C4-2B (cell line): ENCODE results near the gene CLEC2A.

Experiments
- ZFX ChIP-seq: fragments of 450-650 bp; IDR thresholded peaks from 2 replicates; pipeline ENCODE4 v1.6.1; 2017
- TF ChIP-seq, protein P1 (sequence below): fragments of 450-650 bp; conservative IDR thresholded peaks from 2 replicates; pipeline ENCODE4 v1.5.1; 2017; ENCODE audit warnings: mild to moderate bottlenecking

DNA sequence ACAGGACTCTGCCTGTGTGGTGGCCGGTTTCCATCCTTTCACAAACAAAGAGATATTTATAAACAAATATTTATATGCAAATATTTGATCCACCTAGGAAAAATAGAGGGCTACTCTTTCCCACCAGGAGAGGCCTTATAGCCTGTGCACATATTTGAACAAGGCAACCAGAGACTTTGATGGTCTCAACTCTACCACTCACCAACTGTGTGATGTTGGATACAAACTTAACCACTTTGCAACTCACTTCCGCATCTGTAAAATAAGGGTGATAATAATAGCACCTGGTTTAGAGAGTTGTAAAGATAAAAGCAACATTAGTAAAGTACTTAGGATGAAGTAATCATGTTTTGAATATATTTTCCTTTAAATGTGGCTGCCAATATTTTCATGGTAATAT, 37.5 kb upstream of the CLEC2A start:
- TF ChIP-seq, protein P1, sequence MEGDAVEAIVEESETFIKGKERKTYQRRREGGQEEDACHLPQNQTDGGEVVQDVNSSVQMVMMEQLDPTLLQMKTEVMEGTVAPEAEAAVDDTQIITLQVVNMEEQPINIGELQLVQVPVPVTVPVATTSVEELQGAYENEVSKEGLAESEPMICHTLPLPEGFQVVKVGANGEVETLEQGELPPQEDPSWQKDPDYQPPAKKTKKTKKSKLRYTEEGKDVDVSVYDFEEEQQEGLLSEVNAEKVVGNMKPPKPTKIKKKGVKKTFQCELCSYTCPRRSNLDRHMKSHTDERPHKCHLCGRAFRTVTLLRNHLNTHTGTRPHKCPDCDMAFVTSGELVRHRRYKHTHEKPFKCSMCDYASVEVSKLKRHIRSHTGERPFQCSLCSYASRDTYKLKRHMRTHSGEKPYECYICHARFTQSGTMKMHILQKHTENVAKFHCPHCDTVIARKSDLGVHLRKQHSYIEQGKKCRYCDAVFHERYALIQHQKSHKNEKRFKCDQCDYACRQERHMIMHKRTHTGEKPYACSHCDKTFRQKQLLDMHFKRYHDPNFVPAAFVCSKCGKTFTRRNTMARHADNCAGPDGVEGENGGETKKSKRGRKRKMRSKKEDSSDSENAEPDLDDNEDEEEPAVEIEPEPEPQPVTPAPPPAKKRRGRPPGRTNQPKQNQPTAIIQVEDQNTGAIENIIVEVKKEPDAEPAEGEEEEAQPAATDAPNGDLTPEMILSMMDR: no peak
- TF ChIP-seq ZFX: no peak
